ENCODE measurements around the gene DAND5. TPM values are rescaled to one million over a fixed set of nuclear protein-coding genes. Genes with fewer than 3 reads are reported as not detected.

The DAND5 gene
- total and polyA plus RNA-seq, 2 donors (not counting 1 experiment from before 2014, with no cell fraction given), result not detected

DNA sequence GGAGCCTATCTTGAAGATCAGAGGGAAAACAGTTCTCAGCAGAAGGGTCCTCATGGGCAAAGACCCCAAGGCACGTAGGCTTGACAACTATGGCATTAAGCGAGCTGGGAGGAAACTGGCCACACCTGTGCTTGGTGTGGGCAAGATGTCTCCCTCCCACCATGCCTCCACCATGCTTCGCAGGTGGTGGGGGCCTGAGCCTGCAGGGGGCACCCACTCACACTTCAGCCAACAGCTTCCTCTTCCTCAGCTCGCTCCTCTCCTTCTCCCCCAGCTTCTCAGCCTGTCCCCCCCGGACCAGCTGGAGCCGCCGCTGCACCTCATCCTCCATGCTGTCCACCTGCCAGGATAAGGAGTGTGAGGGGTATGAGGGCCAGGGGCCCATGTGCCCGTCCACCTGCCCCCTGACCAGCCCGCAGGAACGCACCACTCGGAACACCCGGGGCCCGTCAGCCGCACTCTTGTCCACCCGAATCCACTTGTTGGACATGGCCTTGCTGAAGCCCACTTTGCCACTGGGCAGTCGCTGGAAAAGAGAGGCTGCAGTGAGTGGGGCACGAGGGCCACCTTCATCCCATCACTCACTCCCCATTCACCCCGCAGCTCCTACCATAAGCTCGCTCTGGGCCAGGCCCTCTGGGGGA lies 39.3 kb upstream of the DAND5 start:
- Mint-ChIP-seq H3K27me3 (no peaks in the 10 kb centered on the region), H3K27ac (no peak overlapping the region), H3K9me3 (ENCODE audit: insufficient read depth) (no peaks in the 10 kb centered on the region), H3K4me3 (no peak overlapping the region), H3K4me1 (peaks cover 24% of the 10 kb centered on the region)
- H3K9ac ChIP-seq (ENCODE audit: low read length), result no peak overlapping the region
- H3K4me2 ChIP-seq (replicated peaks; ENCODE audit: low read depth, low read length, poor library complexity, severe bottlenecking), result no peak overlapping the region
- H3K4me1 ChIP-seq (ENCODE audit: control insufficient read depth in 2 of 2, insufficient read depth in 2 of 2, low read length in 2 of 2), result peaks cover 14 to 21% of the 10 kb centered on the region in 2 donors
- ATAC-seq (ENCODE audit: low read depth), result no peak
- intact Hi-C loops (cut with micrococcal nuclease), result no loop called here
- no peaks in the 10 kb centered on the region for H3K27me3 ChIP-seq (replicated peaks in 1 of 4; ENCODE audit: control extremely low read depth in 1 of 4, control insufficient read depth in 3 of 4, insufficient read depth in 4 of 4, low read length in 3 of 4)
- no peak for TF ChIP-seq EZH2 (IDR thresholded peaks at IDR 0.05; ENCODE audit: borderline replicate concordance, insufficient read depth, low read depth, low read length, poor library complexity, severe bottlenecking)
- TF ChIP-seq, protein P1, sequence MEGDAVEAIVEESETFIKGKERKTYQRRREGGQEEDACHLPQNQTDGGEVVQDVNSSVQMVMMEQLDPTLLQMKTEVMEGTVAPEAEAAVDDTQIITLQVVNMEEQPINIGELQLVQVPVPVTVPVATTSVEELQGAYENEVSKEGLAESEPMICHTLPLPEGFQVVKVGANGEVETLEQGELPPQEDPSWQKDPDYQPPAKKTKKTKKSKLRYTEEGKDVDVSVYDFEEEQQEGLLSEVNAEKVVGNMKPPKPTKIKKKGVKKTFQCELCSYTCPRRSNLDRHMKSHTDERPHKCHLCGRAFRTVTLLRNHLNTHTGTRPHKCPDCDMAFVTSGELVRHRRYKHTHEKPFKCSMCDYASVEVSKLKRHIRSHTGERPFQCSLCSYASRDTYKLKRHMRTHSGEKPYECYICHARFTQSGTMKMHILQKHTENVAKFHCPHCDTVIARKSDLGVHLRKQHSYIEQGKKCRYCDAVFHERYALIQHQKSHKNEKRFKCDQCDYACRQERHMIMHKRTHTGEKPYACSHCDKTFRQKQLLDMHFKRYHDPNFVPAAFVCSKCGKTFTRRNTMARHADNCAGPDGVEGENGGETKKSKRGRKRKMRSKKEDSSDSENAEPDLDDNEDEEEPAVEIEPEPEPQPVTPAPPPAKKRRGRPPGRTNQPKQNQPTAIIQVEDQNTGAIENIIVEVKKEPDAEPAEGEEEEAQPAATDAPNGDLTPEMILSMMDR (IDR thresholded peaks at IDR 0.05), result no peak
- 83% methylated on average over 10 of the region's 19 CpGs for WGBS (ENCODE audit: insufficient coverage)
- no peaks in the 10 kb centered on the region for H3K9me3 ChIP-seq (ENCODE audit: control extremely low read depth in 1 of 3, control insufficient read depth in 2 of 3, insufficient read depth in 1 of 3, low read length in 2 of 3)
- H2AFZ ChIP-seq (ENCODE audit: insufficient read depth, low read depth, low read length, poor library complexity, severe bottlenecking), result no peak overlapping the region
- peaks cover 60% of the 10 kb centered on the region for H3K79me2 ChIP-seq (ENCODE audit: control insufficient read depth, insufficient read depth, low read length)
- no peak overlapping the region for H3K27ac ChIP-seq (ENCODE audit: low read length in 2 of 2)
- peaks cover 29% of the 10 kb centered on the region for H4K20me1 ChIP-seq (ENCODE audit: control insufficient read depth, insufficient read depth, low read length, poor library complexity, severe bottlenecking)
- DNase-seq, result peak; percentile 20
- POLR2A ChIA-PET, result no interaction called here
- CTCF ChIA-PET, result no interaction called here
- H3K4me3 ChIP-seq (ENCODE audit: control extremely low read depth in 1 of 5, extremely low read depth in 1 of 5, insufficient read depth in 1 of 5, low read depth in 2 of 5, low read length in 4 of 5), result no peak overlapping the region
- H3K36me3 ChIP-seq (replicated peaks in 1 of 2; ENCODE audit: control extremely low read depth in 1 of 2, control insufficient read depth in 1 of 2, extremely low read depth in 1 of 2, insufficient read depth in 2 of 2, low read length in 1 of 2), result peaks cover 5 to 43% of the 10 kb centered on the region in 2 experiments

All from B cell (primary cell).